IMR-90 (cell line): Measurements from ENCODE around the gene RALGAPB. TPM values are rescaled to one million over a fixed set of nuclear protein-coding genes. Genes with fewer than 3 reads are reported as not detected.

ENCODE experiments used
- ATAC-seq: fragments of 200-7000 bp; cut with Tn5 transposase; 2 replicates; pipeline ENCODE4 v1.9.1; 2020; ENCODE audit warnings: low read depth, mild to moderate bottlenecking, moderate library complexity
- BruUV-seq: library from RNA; stranded (reverse); fragments of 400-500 nt; replicated peaks from 2 replicates; lab custom pipeline; 2021; lab: Mats Ljungman, UMichigan
- CTCF ChIA-PET: fragments of 300-600 bp; formaldehyde crosslinking; extraction: SDS; loops from one replicate; lab custom pipeline; 2021; ENCODE audit warnings: antibody characterized with exemption; lab: Yijun Ruan, JAX
- POLR2A ChIA-PET: fragments of 300-600 bp; sonication (Branson Sonifier 250); formaldehyde crosslinking; loops from one replicate; lab custom pipeline; 2022; ENCODE audit warnings: antibody characterized with exemption; ENCODE audit not compliant: unreplicated experiment; lab: Charles Lee
- DNase-seq: peaks from one replicate; pipeline ENCODE4 v3.0.0; 2013
- H2AFZ ChIP-seq: replicated peaks from 2 replicates; pipeline ENCODE3; 2013; ENCODE audit warnings: low read length, mild to moderate bottlenecking; ENCODE audit not compliant: poor library complexity
- H2AK5ac ChIP-seq: 2 replicates; pipeline ENCODE4 v1.6.1; 2013; ENCODE audit warnings: low read depth, low read length, inconsistent platforms
- H2AK9ac ChIP-seq: replicated peaks from 2 replicates; pipeline ENCODE3; 2013; ENCODE audit warnings: mild to moderate bottlenecking, low read depth, low read length, moderate library complexity; ENCODE audit not compliant: poor library complexity
- H2BK120ac ChIP-seq: 2 replicates; pipeline ENCODE4 v1.6.1; 2013; ENCODE audit warnings: low read depth, low read length, inconsistent platforms
- H2BK15ac ChIP-seq: 3 replicates; pipeline ENCODE4 v1.6.1; 2013; ENCODE audit warnings: low read depth, low read length, inconsistent platforms
- H2BK20ac ChIP-seq: 2 replicates; pipeline ENCODE4 v1.6.1; 2013; ENCODE audit warnings: low read depth, mild to moderate bottlenecking, inconsistent platforms, low read length, moderate library complexity
- H2BK5ac ChIP-seq: 2 replicates; pipeline ENCODE4 v1.6.1; 2013; ENCODE audit warnings: mild to moderate bottlenecking, low read depth, low read length, inconsistent platforms; ENCODE audit not compliant: poor library complexity, severe bottlenecking
- H3K14ac ChIP-seq: replicated peaks from 2 replicates; pipeline ENCODE4 v1.6.1; 2013; ENCODE audit warnings: low read depth, low read length, inconsistent platforms
- H3K18ac ChIP-seq: 2 replicates; pipeline ENCODE4 v1.6.1; 2013; ENCODE audit warnings: low read depth, low read length, control low read depth
- H3K23ac ChIP-seq: 2 replicates; pipeline ENCODE4 v1.6.1; 2013; ENCODE audit warnings: low read depth, low read length, inconsistent platforms
- H3K27ac ChIP-seq: 2 replicates; pipeline ENCODE4 v1.5.1; 2013; ENCODE audit warnings: mild to moderate bottlenecking, control low read depth, low read length; ENCODE audit not compliant: insufficient read depth
- H3K27me3 ChIP-seq: 2 replicates; pipeline ENCODE4 v1.6.1; 2013; ENCODE audit warnings: low read length; ENCODE audit not compliant: control insufficient read depth, insufficient read depth
- H3K36me3 ChIP-seq: 2 replicates; pipeline ENCODE4 v1.6.1; 2013; ENCODE audit warnings: low read length, mixed read lengths; ENCODE audit not compliant: control insufficient read depth, insufficient read depth
- H3K4ac ChIP-seq: 2 replicates; pipeline ENCODE4 v1.6.1; 2013; ENCODE audit warnings: low read depth, low read length, inconsistent platforms
- H3K4me1 ChIP-seq: 2 replicates; pipeline ENCODE4 v1.6.1; 2013; ENCODE audit warnings: low read length, mixed read lengths; ENCODE audit not compliant: control insufficient read depth, insufficient read depth
- H3K4me2 ChIP-seq: 2 replicates; pipeline ENCODE4 v1.6.1; 2013; ENCODE audit warnings: low read depth, mild to moderate bottlenecking, control low read depth, low read length, moderate library complexity
- H3K4me3 ChIP-seq: 2 replicates; pipeline ENCODE4 v1.5.1; 2013; ENCODE audit warnings: low read depth, mild to moderate bottlenecking, control low read depth, low read length, moderate library complexity; ENCODE audit not compliant: insufficient read depth
- H3K56ac ChIP-seq: 2 replicates; pipeline ENCODE4 v1.6.1; 2013; ENCODE audit warnings: low read length, inconsistent platforms; ENCODE audit not compliant: insufficient read depth; ENCODE audit errors: extremely low read depth
- H3K79me1 ChIP-seq, 2 experiments: 2 replicates each; pipeline ENCODE4 v1.6.1; 2013; ENCODE audit warnings: low read length in 2 of 2, inconsistent platforms in 1 of 2, low read depth in 1 of 2
- H3K9ac ChIP-seq: 2 replicates; pipeline ENCODE4 v1.6.1; 2013; ENCODE audit warnings: low read depth, low read length, control low read depth
- H3K9me1 ChIP-seq: 2 replicates; pipeline ENCODE4 v1.6.1; 2013; ENCODE audit warnings: low read length, inconsistent platforms; ENCODE audit not compliant: insufficient read depth
- H3K9me3 ChIP-seq: 2 replicates; pipeline ENCODE4 v1.6.1; 2013; ENCODE audit warnings: low read length; ENCODE audit not compliant: control insufficient read depth, insufficient read depth
- H4K20me1 ChIP-seq: 2 replicates; pipeline ENCODE4 v1.6.1; 2013; ENCODE audit warnings: low read length, inconsistent platforms; ENCODE audit not compliant: insufficient read depth
- H4K5ac ChIP-seq: 2 replicates; pipeline ENCODE4 v1.6.1; 2013; ENCODE audit warnings: mild to moderate bottlenecking, low read depth, low read length, control low read depth
- H4K8ac ChIP-seq, 2 experiments: 2 replicates each; pipeline ENCODE4 v1.6.1; 2013; ENCODE audit warnings: low read depth in 2 of 2, low read length in 2 of 2, control low read depth in 1 of 2, inconsistent platforms in 1 of 2
- H4K91ac ChIP-seq: 2 replicates; pipeline ENCODE4 v1.6.1; 2013; ENCODE audit warnings: low read depth, low read length, inconsistent platforms; ENCODE audit not compliant: insufficient read depth
- BHLHE40 ChIP-seq: fragments of 150-350 bp; IDR thresholded peaks from 2 replicates; pipeline ENCODE4 v1.6.1; 2016; ENCODE audit warnings: mild to moderate bottlenecking, low read depth, low read length
- CEBPB ChIP-seq: IDR thresholded peaks from 2 replicates; pipeline ENCODE4 v1.6.1; 2012; ENCODE audit warnings: low read depth, low read length, improper control_type of control experiment
- CHD1 ChIP-seq: IDR thresholded peaks from 2 replicates; pipeline ENCODE4 v1.6.1; 2012; ENCODE audit warnings: low read depth, low read length, improper control_type of control experiment
- CTCF ChIP-seq: conservative IDR thresholded peaks from 2 replicates; pipeline ENCODE4 v1.5.1; 2012; ENCODE audit warnings: mild to moderate bottlenecking, low read depth, low read length, improper control_type of control experiment
- ELK1 ChIP-seq: fragments of 150-350 bp; IDR thresholded peaks from 2 replicates; pipeline ENCODE4 v1.6.1; 2016; ENCODE audit warnings: low read depth, mild to moderate bottlenecking, low read length, moderate library complexity, borderline replicate concordance
- FOS ChIP-seq: fragments of 150-350 bp; IDR thresholded peaks from 2 replicates; pipeline ENCODE4 v1.6.1; 2016; ENCODE audit warnings: low read depth, low read length
- MAFK ChIP-seq: IDR thresholded peaks from 2 replicates; pipeline ENCODE4 v1.6.1; 2012; ENCODE audit warnings: low read depth, low read length, improper control_type of control experiment
- MAZ ChIP-seq: IDR thresholded peaks from 2 replicates; pipeline ENCODE4 v1.6.1; 2012; ENCODE audit warnings: low read depth, mild to moderate bottlenecking, low read length, improper control_type of control experiment, moderate library complexity, borderline replicate concordance
- MXI1 ChIP-seq: IDR thresholded peaks from 2 replicates; pipeline ENCODE4 v1.6.1; 2012; ENCODE audit warnings: low read depth, mild to moderate bottlenecking, low read length, moderate library complexity, borderline replicate concordance
- NFE2L2 ChIP-seq: fragments of 150-350 bp; IDR thresholded peaks from 2 replicates; pipeline ENCODE4 v1.6.1; 2016; ENCODE audit warnings: low read depth, mild to moderate bottlenecking, low read length
- POLR2A ChIP-seq: IDR thresholded peaks from 2 replicates; pipeline ENCODE4 v1.6.1; 2012; ENCODE audit warnings: mild to moderate bottlenecking, low read depth, low read length
- RAD21 ChIP-seq: IDR thresholded peaks from 2 replicates; pipeline ENCODE4 v1.6.1; 2012; ENCODE audit warnings: low read length, improper control_type of control experiment
- RCOR1 ChIP-seq: IDR thresholded peaks from 2 replicates; pipeline ENCODE4 v1.6.1; 2012; ENCODE audit warnings: mild to moderate bottlenecking, low read length, improper control_type of control experiment; ENCODE audit not compliant: insufficient replicate concordance
- RFX5 ChIP-seq: IDR thresholded peaks from 2 replicates; pipeline ENCODE4 v1.8.0; 2012; ENCODE audit warnings: low read depth, mild to moderate bottlenecking, low read length, moderate library complexity
- SMC3 ChIP-seq: fragments of 150-350 bp; IDR thresholded peaks from 2 replicates; pipeline ENCODE4 v1.6.1; 2016; ENCODE audit warnings: low read depth, mild to moderate bottlenecking, antibody characterized with exemption, low read length, moderate library complexity
- USF2 ChIP-seq: fragments of 150-350 bp; IDR thresholded peaks from 2 replicates; pipeline ENCODE4 v1.6.1; 2017; ENCODE audit warnings: mild to moderate bottlenecking, antibody characterized with exemption, low read length, low read depth
- WGBS, 2 experiments: methylation state at CpG; one replicate each; pipeline versions ENCODE4 v1.1.5 to v1.1.7; 2013; ENCODE audit warnings: missing lambda C conversion rate in 2 of 2; ENCODE audit not compliant: insufficient read length in 1 of 2; ENCODE audit errors: extremely low coverage in 2 of 2; 5-methylcytosine and 5-hydroxymethylcytosine counted together
- dilution Hi-C: fragments of 300-500 bp; cut with HindIII; formaldehyde crosslinking; loops from one replicate; pipeline ENCODE4 v1.14.3; 2018; ENCODE audit warnings: low sequenced_read_pairs; ENCODE audit not compliant: unreplicated experiment
- in situ Hi-C: fragments of 300-500 bp; cut with MboI; formaldehyde crosslinking; loops from 3 replicates; pipeline ENCODE4 v1.14.3; 2019; ENCODE audit warnings: low sequenced_read_pairs, inconsistent platforms, mixed read lengths
- intact Hi-C: fragments of 100-400 bp; cut with micrococcal nuclease; formaldehyde crosslinking; loops from 2 replicates; pipeline ENCODE4 v1.10.0; 2022
- polyA plus RNA-seq, 3 experiments: library from polyadenylated mRNA; depleted of rRNA; stranded (reverse); fragments of >200 nt; gene quantifications; 2 replicates each; pipeline ENCODE4 v1.2.3, GENCODE V29; 2012; ENCODE audit warnings: low replicate concordance in 1 of 3
- total RNA-seq: library from RNA; depleted of rRNA; stranded (reverse); fragments of >200 nt; gene quantifications from 2 replicates; pipeline ENCODE4 v1.2.3, GENCODE V29; 2012

Gene RALGAPB
- total and polyA plus RNA-seq, 2 of the 4 experiments (the other 2 are of a cell fraction), result 12.7 to 30.3 TPM

DNA sequence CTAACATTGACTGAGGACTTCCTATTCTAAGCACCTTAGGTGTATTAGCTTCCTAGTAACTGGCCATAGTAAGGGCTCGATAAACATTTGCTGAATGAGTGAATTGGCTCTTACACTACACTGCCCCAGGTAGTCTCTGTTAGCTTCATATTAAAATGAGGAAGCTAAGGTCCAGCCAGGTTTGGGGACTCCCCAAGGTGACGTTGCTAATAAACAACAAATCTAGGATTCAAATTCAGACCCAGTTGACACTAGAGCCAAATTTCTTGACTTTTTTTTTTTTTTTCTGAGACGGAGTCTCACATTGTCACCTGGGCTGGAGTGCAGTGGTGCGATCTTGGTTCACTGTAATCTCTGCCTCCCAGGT, 145.2 kb downstream of the RALGAPB start:
- no peaks in the 10 kb centered on the region for H3K79me1 ChIP-seq
- H2BK5ac ChIP-seq, result no peak overlapping the region
- CTCF ChIA-PET, result no interaction called here

More for the DNA sequence above, 145.2 kb downstream of the RALGAPB start:
- H2AFZ ChIP-seq, result no peak overlapping the region
- H2BK120ac ChIP-seq, result no peak overlapping the region
- no peak overlapping the region for H3K9ac ChIP-seq
- no peak for DNase-seq
- H3K4ac ChIP-seq, result no peak overlapping the region
- H3K18ac ChIP-seq, result no peak overlapping the region
- no peaks in the 10 kb centered on the region for H3K4me1 ChIP-seq
- no peak overlapping the region for H2BK15ac ChIP-seq
- no peak overlapping the region for H3K56ac ChIP-seq
- H2AK5ac ChIP-seq, result no peak overlapping the region
- WGBS, 2 experiments, result no CpG with 5 or more reads among the region's 4 CpGs
- H3K9me3 ChIP-seq, result no peaks in the 10 kb centered on the region
- H3K36me3 ChIP-seq, result no peaks in the 10 kb centered on the region
- H3K27me3 ChIP-seq, result peaks cover 30% of the 10 kb centered on the region
- dilution Hi-C loops, result no loop called here
- no peak overlapping the region for H3K27ac ChIP-seq
- intact Hi-C loops, result no loop called here
- no peak overlapping the region for H4K8ac ChIP-seq
- H4K5ac ChIP-seq, result no peak overlapping the region
- no peak overlapping the region for H3K4me3 ChIP-seq
- H3K23ac ChIP-seq, result no peak overlapping the region
- H4K20me1 ChIP-seq, result no peaks in the 10 kb centered on the region
- no peak overlapping the region for H2BK20ac ChIP-seq
- ATAC-seq, result no peak
- H3K4me2 ChIP-seq, result no peak overlapping the region
- no peak for TF ChIP-seq CTCF
- no peak for TF ChIP-seq NFE2L2
- no peak for TF ChIP-seq MAZ
- TF ChIP-seq CEBPB, result no peak
- no peak for TF ChIP-seq RFX5
- TF ChIP-seq CHD1, result no peak
- no peak for TF ChIP-seq FOS
- TF ChIP-seq POLR2A, result no peak
- TF ChIP-seq MAFK, result no peak
- no peak for TF ChIP-seq ELK1
- no peak for TF ChIP-seq USF2
- TF ChIP-seq RAD21, result no peak
- TF ChIP-seq MXI1, result no peak
- no peak for TF ChIP-seq RCOR1
- TF ChIP-seq SMC3, result no peak
- no peak for TF ChIP-seq BHLHE40
- H4K91ac ChIP-seq, result no peak overlapping the region
- in situ Hi-C loops, result no loop called here
- no peak overlapping the region for H3K14ac ChIP-seq
- no TSS peak for BruUV-seq
- POLR2A ChIA-PET, result no interaction called here
- no peaks in the 10 kb centered on the region for H3K9me1 ChIP-seq
- H2AK9ac ChIP-seq, result no peak overlapping the region
